GM12864 (cell line): Measurements from ENCODE around the gene IRF5.

Experiments used
- DNase-seq: peaks from one replicate; pipeline ENCODE4 v3.0.0-alpha.2; 2011; ENCODE audit warnings: low read depth
- H3K4me3 ChIP-seq: 2 replicates; pipeline ENCODE4 v1.5.1; 2011; ENCODE audit warnings: mild to moderate bottlenecking, low read depth, low read length, control low read depth
- TF ChIP-seq, protein P1 (sequence below): IDR thresholded peaks from 2 replicates; pipeline ENCODE4 v1.5.1; 2011; ENCODE audit warnings: low read depth, mild to moderate bottlenecking, moderate library complexity, low read length, control low read depth, inconsistent platforms; ENCODE audit errors: missing control alignments

IRF5 gene

DNA sequence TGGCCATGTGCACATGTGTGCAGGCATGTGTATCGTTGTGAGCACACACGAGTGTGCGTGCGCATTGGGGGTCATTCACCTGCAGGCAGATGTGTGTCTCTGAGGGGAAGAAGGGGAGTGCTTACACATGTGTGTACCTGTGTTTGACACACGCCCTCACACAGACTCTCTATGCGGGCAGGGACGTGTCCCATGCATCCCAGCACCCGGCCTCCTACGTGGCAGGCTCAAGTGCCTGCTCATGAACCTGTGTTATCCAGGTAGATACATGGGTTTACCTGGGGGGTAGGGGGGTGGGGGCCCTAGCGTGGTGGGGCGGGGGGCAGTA, 45.8 kb upstream of the IRF5 start:
- no peak overlapping the region for H3K4me3 ChIP-seq
- TF ChIP-seq, protein P1, sequence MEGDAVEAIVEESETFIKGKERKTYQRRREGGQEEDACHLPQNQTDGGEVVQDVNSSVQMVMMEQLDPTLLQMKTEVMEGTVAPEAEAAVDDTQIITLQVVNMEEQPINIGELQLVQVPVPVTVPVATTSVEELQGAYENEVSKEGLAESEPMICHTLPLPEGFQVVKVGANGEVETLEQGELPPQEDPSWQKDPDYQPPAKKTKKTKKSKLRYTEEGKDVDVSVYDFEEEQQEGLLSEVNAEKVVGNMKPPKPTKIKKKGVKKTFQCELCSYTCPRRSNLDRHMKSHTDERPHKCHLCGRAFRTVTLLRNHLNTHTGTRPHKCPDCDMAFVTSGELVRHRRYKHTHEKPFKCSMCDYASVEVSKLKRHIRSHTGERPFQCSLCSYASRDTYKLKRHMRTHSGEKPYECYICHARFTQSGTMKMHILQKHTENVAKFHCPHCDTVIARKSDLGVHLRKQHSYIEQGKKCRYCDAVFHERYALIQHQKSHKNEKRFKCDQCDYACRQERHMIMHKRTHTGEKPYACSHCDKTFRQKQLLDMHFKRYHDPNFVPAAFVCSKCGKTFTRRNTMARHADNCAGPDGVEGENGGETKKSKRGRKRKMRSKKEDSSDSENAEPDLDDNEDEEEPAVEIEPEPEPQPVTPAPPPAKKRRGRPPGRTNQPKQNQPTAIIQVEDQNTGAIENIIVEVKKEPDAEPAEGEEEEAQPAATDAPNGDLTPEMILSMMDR, result no peak
- no peak for DNase-seq

DNA sequence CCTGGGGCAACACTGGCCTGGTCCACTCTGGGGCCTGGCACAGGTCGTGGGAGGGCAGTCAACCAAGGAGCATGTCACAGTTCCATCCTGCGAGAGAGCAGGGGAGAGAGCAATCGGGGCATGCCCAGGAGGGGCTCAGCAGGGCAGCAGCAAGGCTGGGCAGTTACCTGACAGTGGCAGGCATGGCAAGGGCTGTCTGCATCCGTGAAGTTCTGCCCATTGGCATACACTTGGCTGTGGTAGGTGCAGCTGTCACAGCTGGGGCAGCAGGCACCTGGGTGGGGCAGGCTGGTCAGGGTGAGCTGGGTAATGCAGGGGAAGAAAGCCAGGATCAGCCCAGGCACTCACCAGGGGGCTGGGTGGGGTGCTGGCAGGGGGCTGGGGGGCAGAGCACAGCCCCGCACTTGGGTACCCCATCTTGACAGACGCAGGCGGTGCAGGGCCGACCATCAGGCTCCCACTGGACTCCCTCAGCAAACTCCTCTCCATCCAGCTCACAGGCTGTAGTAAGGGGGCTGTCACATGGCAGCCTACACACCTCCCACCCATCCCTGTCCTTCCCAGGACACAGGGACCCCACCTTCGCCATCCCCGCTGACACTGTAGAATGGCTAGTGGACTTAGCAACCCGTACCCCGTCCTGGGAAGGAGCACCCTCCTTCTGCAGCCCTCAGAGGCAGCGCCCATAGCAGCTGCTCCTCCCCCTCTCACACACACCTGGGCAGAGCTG, 45.0 kb upstream of the IRF5 start:
- TF ChIP-seq, protein P1, result no peak
- no peak overlapping the region for H3K4me3 ChIP-seq
- DNase-seq, result no peak

DNA sequence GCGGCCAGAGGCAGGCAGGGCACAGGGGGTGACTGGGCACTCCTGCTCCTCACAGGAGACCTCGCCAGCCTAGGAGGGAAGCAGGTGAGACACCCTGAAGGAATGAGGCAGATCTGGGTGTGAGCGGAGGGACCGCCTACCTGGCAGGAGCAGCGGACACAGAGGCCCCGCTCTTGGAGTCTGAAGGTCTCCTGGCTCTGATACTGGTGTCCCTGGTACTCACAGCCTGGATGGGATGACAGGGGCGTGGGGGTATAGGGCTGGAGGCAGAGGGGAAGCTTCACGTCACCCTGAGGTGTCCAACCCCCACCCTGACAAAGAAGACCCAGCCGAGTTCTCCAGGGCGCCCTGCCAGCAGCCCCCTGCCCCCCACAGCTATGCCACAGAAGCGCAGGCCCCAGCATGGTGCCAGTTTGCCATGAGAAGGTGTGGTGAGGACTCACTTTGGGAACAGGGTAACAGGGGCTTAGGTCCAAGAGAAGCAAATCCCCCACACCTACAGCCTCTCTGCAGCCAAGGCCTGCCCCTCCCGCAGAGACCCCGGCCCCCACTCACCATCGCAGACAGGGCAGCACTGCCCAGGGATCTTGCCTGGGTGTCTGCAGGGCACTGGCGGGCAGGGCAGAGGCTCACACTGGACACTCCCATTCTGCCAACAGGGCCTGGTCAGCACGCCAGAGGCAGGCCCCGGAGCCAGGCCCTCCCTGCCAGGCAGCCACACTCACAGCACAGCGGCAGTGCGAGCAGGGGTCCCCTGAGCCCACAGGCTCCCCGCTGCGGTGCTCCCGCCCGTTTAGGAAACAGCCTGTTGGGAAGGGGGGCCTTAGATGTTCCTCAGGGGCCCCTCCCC, 44.3 kb upstream of the IRF5 start:
- TF ChIP-seq, protein P1, result no peak
- no peak for DNase-seq
- no peak overlapping the region for H3K4me3 ChIP-seq

DNA sequence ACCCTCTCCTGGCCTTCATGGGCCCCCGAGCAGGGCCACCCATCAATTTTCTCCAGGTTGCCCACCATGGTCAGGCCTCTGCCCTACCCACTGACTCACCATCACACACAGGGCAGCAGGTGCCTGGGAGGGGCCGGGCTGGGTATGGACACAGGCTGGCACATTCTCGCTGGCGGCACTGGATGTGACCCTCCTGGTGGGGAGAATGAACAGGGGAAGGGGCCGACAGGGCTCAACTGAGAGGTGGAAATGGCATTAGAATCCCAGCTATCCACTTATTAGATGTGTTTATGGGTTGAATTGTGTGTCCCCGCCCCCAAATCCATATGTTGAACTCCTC, 43.7 kb upstream of the IRF5 start:
- H3K4me3 ChIP-seq, result no peak overlapping the region
- DNase-seq, result no peak
- TF ChIP-seq, protein P1, result no peak

DNA sequence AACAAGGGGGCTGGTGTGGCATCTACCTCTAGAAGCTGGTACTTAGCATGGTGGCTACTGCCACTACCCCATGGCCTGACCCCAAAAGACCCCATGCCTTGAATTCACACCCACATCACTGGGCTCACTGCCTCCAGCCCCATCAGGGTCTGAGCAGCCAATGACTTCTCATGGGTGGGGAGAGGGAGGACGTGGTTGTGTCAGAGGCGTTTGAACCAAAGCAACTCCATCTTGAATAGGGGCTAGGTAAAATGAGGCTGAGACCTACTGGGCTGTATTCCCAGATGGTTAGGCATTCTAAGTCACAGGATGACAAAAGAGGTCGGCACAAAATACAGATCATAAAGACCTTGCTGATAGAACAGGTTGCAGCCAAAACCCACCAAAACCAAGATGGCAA, 42.4 kb upstream of the IRF5 start:
- DNase-seq, result no peak
- H3K4me3 ChIP-seq, result no peak overlapping the region
- TF ChIP-seq, protein P1, result no peak

DNA sequence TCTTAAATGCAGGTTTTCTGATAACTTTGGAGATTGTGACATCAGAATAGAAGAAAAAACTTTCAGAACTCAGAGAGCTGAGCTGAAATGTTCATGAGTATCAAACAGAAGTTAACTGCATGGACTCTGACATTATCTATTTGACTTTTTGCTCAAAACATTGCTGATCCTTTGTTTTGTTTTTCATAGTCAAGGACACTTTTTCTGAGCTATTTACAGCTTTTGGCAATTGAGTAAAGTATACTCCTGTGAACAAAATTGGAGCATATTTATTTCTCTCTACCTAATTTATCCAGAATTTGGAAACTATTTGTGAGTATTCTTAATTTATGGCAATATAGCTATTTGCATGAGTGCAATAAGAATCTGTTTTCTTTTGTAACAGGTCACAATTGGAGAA, 38.3 kb upstream of the IRF5 start:
- TF ChIP-seq, protein P1, result no peak
- H3K4me3 ChIP-seq, result no peak overlapping the region
- DNase-seq, result no peak
